Left lung (tissue), 10 donors: ENCODE results near the gene SERINC1. TPM values are rescaled to one million over a fixed set of nuclear protein-coding genes. Genes with fewer than 3 reads are reported as not detected.
A peak's percentile ranks its signal among the peaks of the same experiment; 100 is the strongest.

ENCODE experiments used
- ATAC-seq: fragments of 200-7000 bp; cut with Tn5 transposase; one replicate; pipeline ENCODE4 v1.9.1; 2020; ENCODE audit warnings: moderate library complexity
- DNase-seq, 4 donors: peaks; one replicate each; pipeline ENCODE4 v3.0.0-alpha.2; 2013 to 2020
- H3K27ac ChIP-seq, 2 donors: fragments of 200-600 bp; sonication (generic) in 1 of 2; one replicate each; pipeline versions ENCODE4 v1.5.0 to v1.8.0; 2020 to 2021
- H3K27me3 ChIP-seq, 2 donors: fragments of 200-600 bp; sonication (generic) in 1 of 2; one replicate each; pipeline versions ENCODE4 v1.5.0 to v1.8.0; 2020 to 2021
- H3K36me3 ChIP-seq, 2 donors: fragments of 200-600 bp; sonication (generic) in 1 of 2; one replicate each; pipeline versions ENCODE4 v1.5.0 to v1.8.0; 2020 to 2021
- H3K4me1 ChIP-seq, 2 donors: fragments of 200-600 bp; one replicate each; pipeline ENCODE4 v1.8.0; 2021
- H3K4me3 ChIP-seq, 2 donors: fragments of 200-600 bp; sonication (generic) in 1 of 2; one replicate each; pipeline versions ENCODE4 v1.5.0 to v1.8.0; 2020 to 2021; ENCODE audit warnings: mild to moderate bottlenecking in 1 of 2
- H3K9me3 ChIP-seq, 2 donors: fragments of 200-600 bp; sonication (generic) in 1 of 2; one replicate each; pipeline versions ENCODE4 v1.5.0 to v1.8.0; 2020 to 2021
- intact Hi-C, 2 donors: fragments of 100-400 bp; cut with DNase I; formaldehyde crosslinking; loops; one replicate each; pipeline versions ENCODE4 v1.11.2 to v1.14.2; 2022
- polyA plus RNA-seq, 6 donors: library from polyadenylated mRNA; unstranded; fragments of 120-200 nt; gene quantifications; one replicate each; pipeline ENCODE4 v1.2.1, GENCODE V29; 2013; ENCODE audit not compliant: insufficient read length in 6 of 6
- total RNA-seq, 2 donors: library from RNA; stranded (reverse); fragmentation: NEBNext Ultra II Directional; extraction: Animal tissue kit (Norgen Biotek cat#: 25700); gene quantifications; one replicate each; pipeline ENCODE4 v1.2.1, GENCODE V29; 2021
- TF ChIP-seq, protein P1 (sequence below), 2 donors: fragments of 200-600 bp; sonication (generic) in 1 of 2; IDR thresholded peaks; one replicate each; pipeline versions ENCODE4 v1.5.0 to v1.8.0; 2021; ENCODE audit warnings: antibody characterized with exemption in 2 of 2
- donor health status: DM: no; HTN: yes; CAD: no.
- donor health status: DM: no; HTN: no; CAD: no.

Gene SERINC1
- total and polyA plus RNA-seq, 8 donors: 149 to 190 (median 168) TPM

- Histone ChIP-seq H3K4me1 (peaks cover 0 to 11% of the 10 kb centered on the region in 2 donors), H3K27me3 (no peaks in the 10 kb centered on the region), H3K36me3 (no peaks in the 10 kb centered on the region), H3K27ac (no peak overlapping the region), H3K4me3 (no peak overlapping the region), H3K9me3 (no peaks in the 10 kb centered on the region)
- ATAC-seq: no peak
- DNase-seq: no peak
- TF ChIP-seq, protein P1, sequence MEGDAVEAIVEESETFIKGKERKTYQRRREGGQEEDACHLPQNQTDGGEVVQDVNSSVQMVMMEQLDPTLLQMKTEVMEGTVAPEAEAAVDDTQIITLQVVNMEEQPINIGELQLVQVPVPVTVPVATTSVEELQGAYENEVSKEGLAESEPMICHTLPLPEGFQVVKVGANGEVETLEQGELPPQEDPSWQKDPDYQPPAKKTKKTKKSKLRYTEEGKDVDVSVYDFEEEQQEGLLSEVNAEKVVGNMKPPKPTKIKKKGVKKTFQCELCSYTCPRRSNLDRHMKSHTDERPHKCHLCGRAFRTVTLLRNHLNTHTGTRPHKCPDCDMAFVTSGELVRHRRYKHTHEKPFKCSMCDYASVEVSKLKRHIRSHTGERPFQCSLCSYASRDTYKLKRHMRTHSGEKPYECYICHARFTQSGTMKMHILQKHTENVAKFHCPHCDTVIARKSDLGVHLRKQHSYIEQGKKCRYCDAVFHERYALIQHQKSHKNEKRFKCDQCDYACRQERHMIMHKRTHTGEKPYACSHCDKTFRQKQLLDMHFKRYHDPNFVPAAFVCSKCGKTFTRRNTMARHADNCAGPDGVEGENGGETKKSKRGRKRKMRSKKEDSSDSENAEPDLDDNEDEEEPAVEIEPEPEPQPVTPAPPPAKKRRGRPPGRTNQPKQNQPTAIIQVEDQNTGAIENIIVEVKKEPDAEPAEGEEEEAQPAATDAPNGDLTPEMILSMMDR (IDR thresholded peaks at IDR 0.05): no peak
- intact Hi-C loops: no loop called here
Measured at GRCh38 chr6:122405417-122405816, 66.2 kb downstream of the SERINC1 start.

DNA sequence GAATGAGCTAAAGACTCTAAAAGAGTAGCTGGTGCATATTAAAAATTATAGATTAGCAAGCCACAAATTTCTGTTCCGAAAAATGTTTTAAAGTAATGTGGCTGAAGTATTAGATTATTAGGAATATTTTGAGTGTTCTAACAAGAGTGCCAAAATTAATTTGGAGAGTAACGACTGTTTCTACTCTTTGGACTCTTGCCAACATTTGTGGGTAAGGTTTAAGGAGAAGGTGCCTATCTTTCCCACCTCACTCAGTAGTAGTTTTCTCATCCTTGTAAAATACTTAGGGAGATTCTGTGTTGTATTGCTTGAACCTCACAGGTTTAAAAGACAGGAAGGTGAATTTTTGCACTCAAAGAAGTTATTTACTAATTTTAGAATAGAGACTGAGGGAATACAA is 67.2 kb downstream of the SERINC1 start:
- no peaks in the 10 kb centered on the region for H3K9me3 ChIP-seq
- H3K27ac ChIP-seq: no peak overlapping the region
- no peak for DNase-seq
- H3K36me3 ChIP-seq: no peaks in the 10 kb centered on the region
- TF ChIP-seq, protein P1 (IDR thresholded peaks at IDR 0.05): no peak
- H3K4me1 ChIP-seq: peaks cover 0 to 14% of the 10 kb centered on the region in 2 donors
- ATAC-seq: no peak
- H3K4me3 ChIP-seq: no peak overlapping the region
- H3K27me3 ChIP-seq: no peaks in the 10 kb centered on the region
- intact Hi-C loops: no loop called here

DNA sequence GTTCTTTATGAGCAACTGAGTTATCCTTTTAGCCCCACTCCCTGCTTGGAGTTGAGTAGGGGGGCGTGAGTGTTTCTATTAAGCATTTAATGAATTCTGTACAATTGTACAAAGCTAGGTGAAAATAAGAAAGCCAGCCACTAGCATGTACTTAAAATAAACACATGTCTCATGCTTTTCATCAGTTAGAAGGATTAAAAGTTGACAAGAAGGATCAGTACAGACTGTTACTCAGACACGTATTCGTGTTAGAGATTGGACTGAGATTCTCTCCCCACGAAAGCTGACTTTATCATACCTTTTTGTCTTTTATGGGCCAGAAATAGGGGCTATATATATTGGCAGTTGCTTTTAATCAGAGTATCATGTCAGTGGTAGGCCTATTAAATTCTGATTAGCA is 70.5 kb downstream of the SERINC1 start:
- H3K4me3 ChIP-seq: peak overlapping the region in 1 of 2 donors; percentile 69
- ATAC-seq: no peak
- TF ChIP-seq, protein P1 (IDR thresholded peaks at IDR 0.05): no peak
- intact Hi-C loops: no loop called here
- no peak for DNase-seq
- H3K9me3 ChIP-seq: no peaks in the 10 kb centered on the region
- H3K4me1 ChIP-seq: peaks cover 4 to 18% of the 10 kb centered on the region in 2 donors
- no peaks in the 10 kb centered on the region for H3K36me3 ChIP-seq
- H3K27ac ChIP-seq: no peak overlapping the region
- no peaks in the 10 kb centered on the region for H3K27me3 ChIP-seq

DNA sequence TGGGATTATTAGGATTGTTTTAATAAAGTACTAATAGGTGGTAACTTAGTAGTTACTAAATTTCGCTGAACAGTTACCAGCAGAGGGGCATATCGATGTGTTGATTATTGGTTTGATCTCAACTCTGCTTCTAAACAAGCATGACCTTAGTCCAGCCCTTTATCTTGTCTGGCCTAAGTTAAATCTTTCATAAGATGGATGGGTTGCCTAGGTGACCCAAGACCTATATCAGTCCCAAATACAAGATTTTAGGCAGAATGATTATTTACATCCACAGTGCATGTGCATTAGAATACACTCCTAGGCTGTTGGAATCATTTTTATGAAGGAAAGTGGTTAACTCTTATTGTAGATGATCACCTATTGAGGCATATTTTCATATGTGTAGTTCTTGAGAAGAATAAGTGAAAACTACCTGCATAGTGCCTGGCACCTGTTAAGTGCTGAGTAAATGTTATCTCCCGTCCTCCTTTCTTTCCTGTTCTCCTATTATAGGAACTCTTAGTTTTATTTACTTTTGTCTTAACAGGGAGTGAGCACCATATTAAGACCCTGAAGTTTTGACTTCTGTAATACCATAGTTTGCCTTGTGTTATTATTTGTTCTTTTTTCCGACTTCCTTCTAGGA is 71.0 kb downstream of the SERINC1 start:
- no peak for DNase-seq
- H3K9me3 ChIP-seq: no peaks in the 10 kb centered on the region
- H3K4me1 ChIP-seq: peaks cover 4 to 18% of the 10 kb centered on the region in 2 donors
- no peak overlapping the region for H3K27ac ChIP-seq
- TF ChIP-seq, protein P1 (IDR thresholded peaks at IDR 0.05): no peak
- peak; percentile 9 for ATAC-seq
- no peaks in the 10 kb centered on the region for H3K36me3 ChIP-seq
- intact Hi-C loops: no loop called here
- peak overlapping the region; percentile 69 to 90 for H3K4me3 ChIP-seq
- H3K27me3 ChIP-seq: no peaks in the 10 kb centered on the region

- no peaks in the 10 kb centered on the region for H3K36me3 ChIP-seq
- H3K9me3 ChIP-seq: no peaks in the 10 kb centered on the region
- H3K27me3 ChIP-seq: no peaks in the 10 kb centered on the region
- no peak for ATAC-seq
- intact Hi-C loops: no loop called here
- H3K4me3 ChIP-seq: peak overlapping the region; percentile 69 to 90
- peaks cover 4 to 18% of the 10 kb centered on the region in 2 donors for H3K4me1 ChIP-seq
- DNase-seq: no peak
- TF ChIP-seq, protein P1 (IDR thresholded peaks at IDR 0.05): no peak
- peak overlapping the region; percentile 64 to 88 for H3K27ac ChIP-seq
Measured at GRCh38 chr6:122400121-122400450, 71.5 kb downstream of the SERINC1 start.
